Gastrocnemius medialis (tissue), 4 donors: Measurements from ENCODE around the gene ATG7.
"Not testable (repeated sequence)": the region's sequence is repeated elsewhere in the genome, so short reads cannot be mapped to it uniquely, and the experiment has no call there.

ENCODE experiments used
- POLR2A ChIP-seq, 2 donors: fragments of 450-650 bp; IDR thresholded peaks; one replicate each; pipeline ENCODE4 v1.6.1; 2017; ENCODE audit warnings: antibody characterized with exemption in 2 of 2, mild to moderate bottlenecking in 2 of 2, moderate library complexity in 2 of 2
- TF ChIP-seq, protein P1 (sequence below), 5 experiments: fragments of 450-650 bp in 3 of 5; fragments of 200-600 bp in 2 of 5; sonication (generic) in 2 of 5; IDR thresholded peaks in 4 of 5; conservative IDR thresholded peaks in 1 of 5; 1 replicate in 4 of 5; 2 replicates in 1 of 5; pipeline ENCODE4 v1.5.1; 2016 to 2019; ENCODE audit warnings: antibody characterized with exemption in 5 of 5, mild to moderate bottlenecking in 3 of 5, moderate library complexity in 3 of 5

- TF ChIP-seq, protein P1, sequence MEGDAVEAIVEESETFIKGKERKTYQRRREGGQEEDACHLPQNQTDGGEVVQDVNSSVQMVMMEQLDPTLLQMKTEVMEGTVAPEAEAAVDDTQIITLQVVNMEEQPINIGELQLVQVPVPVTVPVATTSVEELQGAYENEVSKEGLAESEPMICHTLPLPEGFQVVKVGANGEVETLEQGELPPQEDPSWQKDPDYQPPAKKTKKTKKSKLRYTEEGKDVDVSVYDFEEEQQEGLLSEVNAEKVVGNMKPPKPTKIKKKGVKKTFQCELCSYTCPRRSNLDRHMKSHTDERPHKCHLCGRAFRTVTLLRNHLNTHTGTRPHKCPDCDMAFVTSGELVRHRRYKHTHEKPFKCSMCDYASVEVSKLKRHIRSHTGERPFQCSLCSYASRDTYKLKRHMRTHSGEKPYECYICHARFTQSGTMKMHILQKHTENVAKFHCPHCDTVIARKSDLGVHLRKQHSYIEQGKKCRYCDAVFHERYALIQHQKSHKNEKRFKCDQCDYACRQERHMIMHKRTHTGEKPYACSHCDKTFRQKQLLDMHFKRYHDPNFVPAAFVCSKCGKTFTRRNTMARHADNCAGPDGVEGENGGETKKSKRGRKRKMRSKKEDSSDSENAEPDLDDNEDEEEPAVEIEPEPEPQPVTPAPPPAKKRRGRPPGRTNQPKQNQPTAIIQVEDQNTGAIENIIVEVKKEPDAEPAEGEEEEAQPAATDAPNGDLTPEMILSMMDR (IDR thresholded peaks at IDR 0.05 in 4 of 5, conservative IDR thresholded peaks at IDR 0.05 in 1 of 5) = not testable (repeated sequence)
- not testable (repeated sequence) for TF ChIP-seq POLR2A (IDR thresholded peaks at IDR 0.05)
Observed at GRCh38 chr3:11511606-11512005, 239.4 kb downstream of the ATG7 start.
